ENCODE results near the gene PEX6. TPM values are rescaled to one million over a fixed set of nuclear protein-coding genes. Genes with fewer than 3 reads are reported as not detected.
A peak's percentile ranks its signal among the peaks of the same experiment; 100 is the strongest.

PEX6 gene
- total and polyA plus RNA-seq, 2 of the 13 experiments (the other 11 are each of a cell fraction or from before 2014, with no cell fraction given): 5.1 to 6.7 TPM

- peak; percentile 98 for TF ChIP-seq ZBTB4 (CRISPR knock-in tag; IDR thresholded peaks at IDR 0.05; ENCODE audit: borderline replicate concordance)
- peak; percentile 58; the same call in 1 of the 2 replicates for TF ChIP-seq ZNF143 (CRISPR knock-in tag; IDR thresholded peaks at IDR 0.05)
- no peak; the same call in 1 of the 2 replicates for TF ChIP-seq RFXANK (CRISPR knock-in tag; IDR thresholded peaks at IDR 0.05)
- TF ChIP-seq ZNF607 (CRISPR knock-in tag; IDR thresholded peaks at IDR 0.05; ENCODE audit: borderline replicate concordance): peak; percentile 99
- TF ChIP-seq SRF (IDR thresholded peaks at IDR 0.05; ENCODE audit: low read depth, low read length): no peak
- TF ChIP-seq HNRNPUL1 (IDR thresholded peaks at IDR 0.05; ENCODE audit: low read depth, low read length): no peak
- peak; percentile 44 for TF ChIP-seq HNRNPK (IDR thresholded peaks at IDR 0.05; ENCODE audit: low read depth, low read length, poor library complexity, severe bottlenecking)
- peak; percentile 82; the same call in 1 of the 2 replicates for TF ChIP-seq ZNF75D (CRISPR knock-in tag; IDR thresholded peaks at IDR 0.05; ENCODE audit: borderline replicate concordance)
- TF ChIP-seq ZNF646 (CRISPR knock-in tag; IDR thresholded peaks at IDR 0.05): no peak
- no peak for TF ChIP-seq SNRNP70 (IDR thresholded peaks at IDR 0.05; ENCODE audit: low read depth, low read length)
- peak; percentile 52; the same call in 1 of the 2 replicates for TF ChIP-seq ATAD3A (CRISPR knock-in tag; IDR thresholded peaks at IDR 0.05)
- peak; percentile 99 for TF ChIP-seq NRL (CRISPR knock-in tag; IDR thresholded peaks at IDR 0.05; ENCODE audit: borderline replicate concordance)
- no peak for TF ChIP-seq MAFG (CRISPR knock-in tag; IDR thresholded peaks at IDR 0.05)
- TF ChIP-seq ZSCAN21 (CRISPR knock-in tag; IDR thresholded peaks at IDR 0.05; ENCODE audit: borderline replicate concordance): peak; percentile 99
- peak; percentile 91; the same call in 1 of the 2 replicates for TF ChIP-seq ZNF773 (CRISPR knock-in tag; IDR thresholded peaks at IDR 0.05; ENCODE audit: borderline replicate concordance)
- TF ChIP-seq ZNF580 (CRISPR knock-in tag; IDR thresholded peaks at IDR 0.05; ENCODE audit: borderline replicate concordance, low read depth): peak; percentile 98
- TF ChIP-seq ZBTB26 (CRISPR knock-in tag; IDR thresholded peaks at IDR 0.05; ENCODE audit: borderline replicate concordance): peak; percentile 76
Measured at GRCh38 chr6:42928986-42929820, 49.8 kb downstream of the PEX6 start, which contains the start of gene CNPY3 (continued).

Data from HepG2 (cell line).